ENCODE measurements around the gene CHD6.

DNA sequence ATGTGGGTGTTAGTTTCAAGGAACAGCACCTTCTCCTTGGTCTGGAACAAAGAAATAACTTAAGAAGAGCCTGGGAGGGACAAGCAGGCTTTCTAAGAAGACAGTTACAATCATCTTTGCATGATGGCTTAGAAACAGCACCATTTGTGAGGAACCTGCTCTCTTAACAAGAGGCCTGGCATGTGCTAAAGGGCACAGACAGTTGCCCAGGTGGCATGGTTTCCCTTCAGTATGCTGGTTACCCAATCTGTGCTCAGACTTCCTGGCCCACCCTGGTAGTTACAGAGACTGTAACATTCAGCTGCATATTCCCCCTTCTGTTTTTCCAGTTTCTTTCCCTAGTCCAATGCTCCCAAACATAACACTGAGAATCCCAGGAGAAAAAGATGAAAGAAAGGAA, 84.0 kb downstream of the CHD6 start:
- TF ChIP-seq POLR2AphosphoS5 (IDR thresholded peaks at IDR 0.05) = no peak
- no peak for TF ChIP-seq CTCF (IDR thresholded peaks at IDR 0.05)
- TF ChIP-seq POLR2A (IDR thresholded peaks at IDR 0.05) = no peak
